HG02642 (cell line): Measurements from ENCODE around the gene NTRK3.

Experiments
- ATAC-seq: cut with Tn5 transposase; IDR thresholded peaks from one replicate; pipeline ENCODE4 v1.9.1; 2021; ENCODE audit warnings: mild to moderate bottlenecking; ENCODE audit not compliant: unreplicated experiment, poor library complexity

Gene NTRK3

GRCh38 chr15:88127432-88127790 is 129.1 kb downstream of the NTRK3 start:
- ATAC-seq = no peak

GRCh38 chr15:88126695-88127431 is 129.7 kb downstream of the NTRK3 start:
- ATAC-seq = no peak

- no peak for ATAC-seq
These were observed 131.0 kb downstream of the NTRK3 start for GRCh38 chr15:88125576-88125975.

GRCh38 chr15:88124199-88124598 is 132.3 kb downstream of the NTRK3 start:
- ATAC-seq = no peak

- no peak for ATAC-seq
These were observed 134.5 kb downstream of the NTRK3 start for GRCh38 chr15:88121968-88122530.

- ATAC-seq = no peak
These were observed 136.5 kb downstream of the NTRK3 start for GRCh38 chr15:88120026-88120425.

GRCh38 chr15:88118741-88119140 is 137.8 kb downstream of the NTRK3 start:
- ATAC-seq = no peak

GRCh38 chr15:88118035-88118434 is 138.5 kb downstream of the NTRK3 start:
- no peak for ATAC-seq

GRCh38 chr15:88115486-88116152 is 140.9 kb downstream of the NTRK3 start:
- ATAC-seq = no peak

- ATAC-seq = no peak
These were observed 142.8 kb downstream of the NTRK3 start for GRCh38 chr15:88113613-88114308.

GRCh38 chr15:88108991-88109390 is 147.5 kb downstream of the NTRK3 start:
- ATAC-seq = no peak

- ATAC-seq = no peak
These were observed 148.1 kb downstream of the NTRK3 start for GRCh38 chr15:88108477-88108876.

- no peak for ATAC-seq
These were observed 150.5 kb downstream of the NTRK3 start for GRCh38 chr15:88106074-88106473.

- no peak for ATAC-seq
These were observed 152.2 kb downstream of the NTRK3 start for GRCh38 chr15:88104357-88104756.

- ATAC-seq = no peak
These were observed 156.4 kb downstream of the NTRK3 start for GRCh38 chr15:88100181-88100580.

GRCh38 chr15:88098361-88098760 is 158.2 kb downstream of the NTRK3 start:
- ATAC-seq = no peak

- ATAC-seq = no peak
These were observed 165.0 kb downstream of the NTRK3 start for GRCh38 chr15:88091444-88092016.

GRCh38 chr15:88090481-88091011 is 166.0 kb downstream of the NTRK3 start:
- no peak for ATAC-seq

GRCh38 chr15:88089731-88090130 is 166.8 kb downstream of the NTRK3 start:
- ATAC-seq = no peak

GRCh38 chr15:88089024-88089620 is 167.4 kb downstream of the NTRK3 start:
- no peak for ATAC-seq
